GM12878 (cell line): ENCODE measurements around the gene SHC2. TPM values are rescaled to one million over a fixed set of nuclear protein-coding genes. Genes with fewer than 3 reads are reported as not detected.

Experiments
- BCLAF1 ChIP-seq: fragments of 450-650 bp; IDR thresholded peaks from 2 replicates; pipeline ENCODE4 v1.6.1; 2017; ENCODE audit warnings: antibody characterized with exemption, mild to moderate bottlenecking, moderate library complexity
- CEBPB ChIP-seq, 2 experiments: fragments of 150-350 bp in 1 of 2; IDR thresholded peaks; 2 replicates each; pipeline ENCODE4 v1.6.1; 2012 to 2014; ENCODE audit warnings: low read depth in 2 of 2, low read length in 2 of 2, borderline replicate concordance in 1 of 2, inconsistent platforms in 1 of 2
- CREB1 ChIP-seq: IDR thresholded peaks from 2 replicates; pipeline ENCODE4 v1.6.1; 2012; ENCODE audit warnings: low read depth, mild to moderate bottlenecking, inconsistent platforms
- E2F8 ChIP-seq: fragments of 450-650 bp; IDR thresholded peaks from 2 replicates; pipeline ENCODE4 v1.6.1; 2018; ENCODE audit warnings: mild to moderate bottlenecking, low read depth, moderate library complexity; ENCODE audit not compliant: partially characterized antibody
- HDAC6 ChIP-seq: fragments of 200-600 bp; sonication (generic); IDR thresholded peaks from one replicate; pipeline ENCODE4 v1.8.0; 2017; ENCODE audit warnings: antibody characterized with exemption; ENCODE audit not compliant: unreplicated experiment
- IKZF2 ChIP-seq, 2 experiments: fragments of 450-650 bp; IDR thresholded peaks; 2 replicates each; pipeline ENCODE4 v1.6.1; 2017; ENCODE audit warnings: mild to moderate bottlenecking in 2 of 2, moderate library complexity in 2 of 2
- KLF5 ChIP-seq: fragments of 450-650 bp; IDR thresholded peaks from 2 replicates; pipeline ENCODE4 v1.6.1; 2014; ENCODE audit warnings: mild to moderate bottlenecking; ENCODE audit not compliant: partially characterized antibody
- MYC ChIP-seq: IDR thresholded peaks from 2 replicates; pipeline ENCODE4 v1.6.1; 2011; ENCODE audit warnings: mild to moderate bottlenecking, low read length, moderate library complexity, inconsistent platforms; ENCODE audit not compliant: insufficient read depth, insufficient replicate concordance, insufficient read length, severe bottlenecking
- NFIC ChIP-seq: IDR thresholded peaks from 2 replicates; pipeline ENCODE4 v1.6.1; 2012; ENCODE audit warnings: low read depth, mild to moderate bottlenecking, inconsistent platforms, low read length, moderate library complexity
- POLR2AphosphoS5 ChIP-seq: IDR thresholded peaks from 2 replicates; pipeline ENCODE4 v1.6.1; 2011; ENCODE audit warnings: mild to moderate bottlenecking, low read length, inconsistent platforms
- STAT1 ChIP-seq: fragments of 450-650 bp; conservative IDR thresholded peaks from 2 replicates; pipeline ENCODE4 v1.6.1; 2014; ENCODE audit warnings: antibody characterized with exemption, mild to moderate bottlenecking
- SUPT20H ChIP-seq: IDR thresholded peaks from 2 replicates; pipeline ENCODE4 v1.6.1; 2011; ENCODE audit warnings: low read depth, mild to moderate bottlenecking, low read length, moderate library complexity, borderline replicate concordance; ENCODE audit not compliant: control insufficient read depth
- ZNF207 ChIP-seq: fragments of 450-650 bp; IDR thresholded peaks from 2 replicates; pipeline ENCODE4 v1.6.1; 2014; ENCODE audit warnings: antibody characterized with exemption, mild to moderate bottlenecking, borderline replicate concordance
- ZNF687 ChIP-seq: fragments of 450-650 bp; IDR thresholded peaks from 2 replicates; pipeline ENCODE4 v1.6.1; 2017; ENCODE audit warnings: mild to moderate bottlenecking, moderate library complexity
- polyA plus RNA-seq, 11 experiments: library from polyadenylated mRNA; depleted of rRNA in 4 of 11; unstranded in 6 of 11; stranded (reverse) in 5 of 11; fragments of >200 nt; fragmentation: Nextera tagmentation in 4 of 11; fragmentation: Illumina TruSeq in 1 of 11; extraction: Ambion mirVana in 4 of 11; extraction: Trizol in 1 of 11; gene quantifications; 1 replicate in 1 of 11; 2 replicates in 10 of 11; pipeline versions ENCODE4 v1.2.1 to v1.2.3, GENCODE V29; 2011 to 2016; ENCODE audit warnings: inconsistent platforms in 2 of 11, missing spikeins in 2 of 11, low read depth in 1 of 11
- total RNA-seq, 4 experiments: library from RNA; depleted of rRNA in 3 of 4; stranded (reverse); fragments of >200 nt in 3 of 4; fragmentation: Illumina TruSeq in 1 of 4; extraction: Trizol in 1 of 4; gene quantifications; 2 replicates each; pipeline versions ENCODE4 v1.2.1 to v1.2.3, GENCODE V29; 2013 to 2021

The SHC2 gene
- total and polyA plus RNA-seq, 10 of the 15 experiments (the other 5 are each of a cell fraction or from before 2014, with no cell fraction given): 0.08 TPM; not detected in 9

- TF ChIP-seq CREB1: peak; percentile 48; the same call in 1 of the 2 replicates
- no peak for TF ChIP-seq NFIC
- TF ChIP-seq KLF5: peak; percentile 25
- TF ChIP-seq MYC: no peak
- no peak for TF ChIP-seq BCLAF1
- no peak for TF ChIP-seq E2F8
- TF ChIP-seq HDAC6: no peak
- TF ChIP-seq POLR2AphosphoS5: no peak
- TF ChIP-seq ZNF207: peak; percentile 64; the same call in 1 of the 2 replicates
- peak; percentile 79 for TF ChIP-seq ZNF687
- TF ChIP-seq IKZF2 (IDR thresholded peaks at IDR 0.05): 0 out of 4 replicates have a peak, but pooled peaks have one; percentile 7 to 30
- TF ChIP-seq SUPT20H: no peak
- TF ChIP-seq CEBPB (IDR thresholded peaks at IDR 0.05; ENCODE audit: borderline replicate concordance in 1 of 2, low read depth in 2 of 2, low read length in 2 of 2): no peak
- TF ChIP-seq STAT1: 0 out of 2 replicates have a peak, but pooled peaks have one; percentile 31
These were observed 45.8 kb upstream of the SHC2 start (continued) for GRCh38 chr19:506404-507285.
